Keratinocyte (primary cell): ENCODE data around the gene ECHS1.

Experiments used
- CTCF ChIP-seq, 3 experiments: IDR thresholded peaks in 1 of 3; conservative IDR thresholded peaks in 1 of 3; optimal IDR thresholded peaks in 1 of 3; 2 replicates in 2 of 3; 3 replicates in 1 of 3; pipeline versions ENCODE3 to v1.5.1; 2011; ENCODE audit warnings: low read length in 3 of 3, mild to moderate bottlenecking in 3 of 3, moderate library complexity in 2 of 3, control low read depth in 1 of 3, inconsistent platforms in 1 of 3; ENCODE audit not compliant: insufficient read depth in 2 of 3; ENCODE audit errors: extremely low read depth in 1 of 3
- EZH2 ChIP-seq: IDR thresholded peaks from one replicate; pipeline ENCODE4 v1.6.1; 2012; ENCODE audit warnings: inconsistent platforms, mild to moderate bottlenecking, low read length, moderate library complexity

GRCh38 chr10:133418289-133418993, 45.3 kb upstream of the ECHS1 start:
- TF ChIP-seq CTCF (optimal IDR thresholded peaks at IDR 0.05 in 1 of 3, IDR thresholded peaks at IDR 0.05 in 1 of 3, conservative IDR thresholded peaks at IDR 0.05 in 1 of 3; ENCODE audit: extremely low read depth in 1 of 3, insufficient read depth in 2 of 3, low read length in 3 of 3) (no peak), EZH2 (no peak)
